GOT3 (cell line): ENCODE results near the gene ZNF107.
A peak's percentile ranks its signal among the peaks of the same experiment; 100 is the strongest.

ENCODE experiments used
- DNase-seq: peaks from one replicate; lab custom pipeline; 2025; ENCODE audit warnings: mixed read lengths; lab: John Stamatoyannopoulos, UW

Gene ZNF107

DNA sequence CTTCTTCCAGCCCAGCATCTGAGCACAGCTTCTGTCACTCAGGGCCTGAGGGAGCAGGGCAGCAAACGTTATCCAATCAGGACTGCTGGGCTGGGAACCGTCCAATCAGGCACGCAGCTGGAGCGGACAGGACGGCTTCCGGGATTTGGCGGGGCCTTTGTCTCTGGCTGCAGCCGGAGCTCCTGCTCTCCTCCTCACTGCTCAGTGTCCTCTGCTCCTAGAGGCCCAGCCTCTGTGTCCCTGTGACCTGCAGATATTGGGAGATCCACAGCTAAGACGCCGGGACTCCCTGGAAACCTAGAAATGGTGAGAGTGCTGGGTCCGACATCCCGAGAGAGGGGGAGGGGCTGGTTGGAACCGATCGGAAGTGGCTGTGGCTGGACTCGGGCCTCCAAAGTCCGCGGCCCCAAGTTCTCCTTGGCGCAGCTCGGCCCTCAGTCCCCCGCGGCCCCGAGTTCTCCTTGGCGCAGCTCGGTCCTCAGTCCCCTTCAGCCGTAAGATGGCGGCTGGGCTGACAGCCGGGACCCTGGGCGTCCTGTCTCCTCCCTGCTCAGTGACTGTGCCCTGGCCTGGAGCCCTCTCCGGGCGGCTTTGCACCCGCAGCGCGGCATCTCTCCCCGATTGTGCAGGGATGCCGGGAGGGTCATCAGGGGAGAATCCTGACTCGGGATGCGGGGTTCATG, at the start of gene ZNF107:
Gene ZNF107 (plus strand): TSS at position 154 of the 683 bp plus-strand sequence. CDS start 150 bp downstream, at position 304.
- peak; percentile 70 for DNase-seq

DNA sequence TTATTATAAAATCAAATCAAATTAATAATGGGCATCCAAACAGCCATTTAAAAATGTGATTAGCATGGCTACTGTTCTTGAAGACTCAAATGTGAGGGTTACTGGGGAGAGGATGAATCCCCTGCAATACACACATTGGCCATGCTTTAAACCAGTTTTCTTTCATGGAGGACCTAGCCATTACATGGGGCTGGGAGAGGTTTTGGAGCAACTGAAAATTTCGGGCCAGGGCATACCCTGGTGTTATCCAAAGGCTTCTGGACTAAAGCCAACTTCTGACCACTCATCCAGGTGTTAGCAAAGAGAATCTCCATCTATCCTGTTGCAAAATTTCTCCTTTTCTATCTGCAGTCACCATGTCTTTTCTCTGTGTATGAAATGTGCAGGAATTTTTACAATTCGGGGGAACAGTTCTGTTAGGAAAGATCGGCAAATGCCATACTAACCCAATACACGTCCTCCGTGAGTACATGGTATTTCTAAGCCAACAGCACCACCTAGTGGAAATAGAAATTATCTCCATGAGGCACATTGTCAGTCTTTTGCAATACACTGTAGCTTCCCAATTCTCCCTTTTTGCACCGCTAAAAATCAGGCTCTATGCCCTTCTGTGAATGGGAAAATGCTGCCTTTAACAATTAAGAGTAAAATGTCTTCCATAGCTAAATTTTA, 47.0 kb upstream of the ZNF107 start:
- no peak for DNase-seq

DNA sequence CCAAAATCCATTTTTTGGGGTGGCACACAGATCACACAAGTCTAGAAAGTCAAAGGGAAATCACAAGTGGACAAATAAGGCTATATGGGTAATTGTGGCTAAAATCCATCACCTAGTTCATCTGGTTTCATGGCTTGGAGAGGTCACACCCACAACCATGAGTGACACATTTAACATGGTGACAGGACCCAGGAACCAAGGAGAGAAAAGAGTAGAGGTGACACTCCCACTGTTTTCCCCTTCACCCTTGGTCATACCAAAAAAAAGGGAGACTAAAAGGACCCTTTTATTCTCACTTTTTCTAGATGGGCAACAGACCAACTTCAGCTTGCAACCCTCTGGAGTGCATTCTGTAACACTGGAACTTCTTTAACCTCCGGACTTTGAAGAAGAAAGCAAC, 46.2 kb upstream of the ZNF107 start:
- DNase-seq: no peak

DNA sequence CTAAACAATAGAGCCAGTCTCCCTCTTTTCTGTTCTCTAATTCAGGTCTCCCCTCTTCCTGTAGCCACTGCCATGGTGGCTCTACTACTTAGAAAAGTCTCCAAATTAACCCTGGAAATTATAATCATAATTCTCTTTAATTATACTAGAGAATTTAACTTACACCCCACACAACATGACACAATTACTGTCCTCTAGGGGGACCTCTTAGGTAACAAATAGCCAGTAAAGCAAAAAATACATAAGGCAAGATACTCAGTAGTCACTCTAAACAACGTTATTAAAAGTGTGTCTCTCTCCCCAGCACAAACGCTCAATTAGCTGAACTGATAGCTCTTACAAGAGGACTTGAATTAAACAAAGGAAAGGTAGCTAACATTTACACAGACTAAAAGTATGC, 44.3 kb upstream of the ZNF107 start:
- no peak for DNase-seq

DNA sequence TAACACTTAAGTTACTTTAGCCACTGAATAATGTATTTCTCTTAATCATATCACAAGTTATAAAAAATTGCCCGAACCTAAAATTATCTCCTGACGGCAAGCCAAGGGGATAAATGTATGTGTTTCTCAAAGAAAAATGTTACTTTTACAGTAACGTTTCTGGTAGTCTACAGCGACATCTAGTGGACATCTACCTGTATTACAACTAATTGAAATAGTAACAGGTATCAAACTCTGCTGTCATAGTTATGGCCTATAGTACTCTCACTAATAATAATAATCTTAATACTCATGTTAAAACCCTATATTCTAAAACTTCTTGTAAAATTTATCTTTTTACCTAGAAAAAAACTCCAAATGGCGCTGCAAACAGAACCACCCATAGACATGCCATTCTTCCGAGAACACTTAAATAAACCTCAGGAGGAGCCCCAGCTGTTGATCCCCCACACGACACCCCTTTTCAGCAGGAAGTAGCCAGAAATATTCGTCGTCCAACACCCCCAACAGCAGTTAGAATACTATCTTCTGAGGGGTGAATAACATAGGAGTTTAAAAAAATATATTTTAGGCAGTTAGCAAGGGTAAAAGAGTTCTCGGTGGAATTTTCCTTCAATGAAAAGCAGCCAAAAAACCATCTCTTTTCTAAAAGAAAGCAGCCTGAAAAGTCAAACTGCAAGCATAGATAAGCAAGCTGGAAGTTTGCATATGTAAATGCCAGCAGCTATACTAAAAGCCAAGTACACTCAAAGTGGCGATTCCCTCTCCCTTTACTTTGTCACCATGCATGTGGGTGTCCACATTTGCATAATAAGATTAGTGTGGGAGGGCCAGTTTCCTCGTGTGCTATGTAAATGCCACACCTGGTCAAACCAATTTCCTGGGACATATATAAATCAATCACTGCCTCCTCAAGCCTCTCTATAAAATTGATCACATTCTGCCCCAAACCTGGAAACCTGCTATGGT, 40.5 kb upstream of the ZNF107 start:
- DNase-seq: no peak

DNA sequence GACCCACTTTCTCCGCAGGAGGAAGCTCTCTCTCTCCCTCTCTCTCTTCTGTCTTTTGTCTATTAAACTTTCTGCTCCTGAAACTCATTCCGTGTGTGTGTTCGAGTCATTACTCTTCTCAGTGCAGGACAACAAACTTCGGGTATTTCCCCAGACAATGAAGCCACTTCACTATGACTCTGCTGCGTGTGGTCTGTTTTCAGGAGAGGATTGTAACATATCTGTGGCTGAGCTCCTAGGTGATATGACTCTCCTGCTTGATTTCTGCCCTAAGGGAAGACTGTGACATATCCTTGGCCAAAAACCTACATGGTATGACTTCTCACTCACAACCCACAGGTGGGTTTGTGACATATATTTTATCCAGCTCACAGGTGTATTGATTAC, 39.9 kb upstream of the ZNF107 start:
- no peak for DNase-seq

DNA sequence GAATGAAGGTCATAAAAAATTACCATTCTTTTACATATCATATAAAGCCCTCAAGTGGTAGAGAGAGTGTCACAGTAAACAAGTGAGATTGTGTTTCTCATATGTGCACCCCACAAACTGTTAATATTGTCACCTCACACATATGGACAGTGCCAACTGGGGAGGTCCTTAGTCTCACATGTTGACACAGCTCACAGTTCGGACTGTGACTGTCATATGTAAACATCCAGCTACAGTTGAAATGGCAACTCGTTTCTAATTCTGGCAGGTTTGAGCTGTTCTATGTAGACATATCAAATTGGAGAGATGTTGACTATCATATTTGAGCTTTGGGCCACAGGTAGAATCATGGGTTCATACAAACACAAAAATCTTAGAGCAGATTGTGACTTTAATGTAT, 39.4 kb upstream of the ZNF107 start:
- no peak for DNase-seq

DNA sequence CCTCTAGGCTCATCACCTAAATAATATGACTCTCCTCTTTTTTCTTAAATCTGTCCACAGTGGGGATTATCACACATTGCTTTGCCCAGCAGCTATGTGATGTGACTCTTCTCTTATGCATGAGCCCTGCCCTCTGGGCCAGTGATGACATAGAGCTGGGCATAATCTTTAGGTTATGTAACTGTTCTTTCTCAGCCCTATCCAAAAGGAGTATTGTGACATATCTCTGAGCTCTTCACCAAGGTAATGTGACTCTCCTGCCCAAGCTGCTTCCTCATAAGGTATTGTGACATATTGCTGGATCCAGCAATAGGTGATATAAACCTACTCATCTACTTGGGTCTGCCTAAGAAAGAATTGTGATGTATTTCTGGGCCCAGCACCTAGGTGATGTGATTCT, 37.7 kb upstream of the ZNF107 start:
- no peak for DNase-seq

DNA sequence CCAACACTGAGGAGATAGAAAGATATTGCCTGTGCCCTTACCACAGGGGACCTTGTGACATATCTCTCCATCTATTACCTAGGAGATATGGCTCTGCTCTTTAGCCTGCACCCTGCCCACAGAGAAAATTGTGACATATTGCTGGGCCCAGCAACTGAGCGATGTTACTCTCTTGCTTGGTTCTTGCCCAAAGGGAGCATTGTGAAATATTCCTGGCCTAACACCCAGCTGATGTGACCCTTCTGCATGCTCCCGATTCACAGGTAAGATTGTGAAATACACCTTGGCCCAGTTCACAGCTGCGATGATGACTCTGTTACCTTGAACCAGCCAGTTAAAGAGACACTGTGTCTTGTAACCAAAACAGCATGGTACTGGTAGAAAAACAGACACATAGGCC, 37.2 kb upstream of the ZNF107 start:
- no peak for DNase-seq

DNA sequence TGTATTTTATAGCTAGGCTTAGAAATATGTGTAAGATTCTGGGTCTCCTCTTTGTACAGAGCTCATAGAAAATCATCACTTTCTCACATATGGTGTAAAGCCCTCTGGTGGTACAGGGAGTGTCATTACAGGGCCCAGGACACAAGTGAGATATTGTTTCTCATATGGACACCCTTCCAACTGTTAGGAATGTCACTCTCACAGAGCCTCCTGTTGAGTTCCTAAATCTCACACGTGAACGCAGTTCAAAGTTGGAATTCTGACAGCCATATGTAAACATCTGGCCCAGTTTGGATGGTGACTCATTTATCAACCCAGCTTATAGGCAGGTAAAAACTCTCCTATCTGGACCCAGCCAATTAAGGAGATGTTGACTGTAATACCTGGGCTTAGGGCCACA, 35.4 kb upstream of the ZNF107 start:
- no peak for DNase-seq

DNA sequence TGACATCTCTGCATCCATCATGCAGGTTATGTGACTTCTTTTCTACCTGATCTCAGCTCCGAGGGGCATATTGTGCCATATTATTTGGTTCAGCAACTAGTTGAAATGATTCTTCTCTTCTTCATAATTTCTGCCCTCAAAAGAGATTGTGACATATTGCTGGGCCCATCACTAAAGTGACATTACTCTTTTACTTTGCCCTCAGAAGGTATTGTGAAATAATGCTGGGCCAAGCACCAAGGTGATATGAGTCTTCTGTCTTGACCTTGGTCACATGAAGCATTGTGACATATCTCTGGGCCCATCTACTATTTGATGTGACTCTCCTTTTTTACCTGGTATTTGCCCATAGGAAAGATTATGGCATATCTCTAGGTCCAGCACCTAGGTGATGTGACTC, 33.9 kb upstream of the ZNF107 start:
- DNase-seq: no peak

DNA sequence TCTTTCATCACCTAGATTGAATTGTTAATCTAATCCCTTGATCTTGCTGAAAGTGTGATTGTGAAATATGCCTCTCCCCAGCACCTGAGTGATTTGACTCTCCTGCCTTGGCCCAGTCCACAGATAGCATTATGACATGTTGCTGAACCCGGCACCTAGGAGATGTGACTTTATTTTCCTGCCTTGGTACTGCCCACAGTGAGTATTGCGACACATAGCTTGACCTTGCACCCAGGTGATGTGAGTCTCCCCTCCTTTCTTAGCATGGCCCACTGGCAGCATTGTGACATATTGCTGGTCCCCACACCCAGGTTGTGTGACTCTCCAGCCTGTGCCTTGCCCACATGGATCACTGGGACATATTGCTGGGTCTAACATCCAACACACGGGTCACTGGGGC, 32.5 kb upstream of the ZNF107 start:
- no peak for DNase-seq

DNA sequence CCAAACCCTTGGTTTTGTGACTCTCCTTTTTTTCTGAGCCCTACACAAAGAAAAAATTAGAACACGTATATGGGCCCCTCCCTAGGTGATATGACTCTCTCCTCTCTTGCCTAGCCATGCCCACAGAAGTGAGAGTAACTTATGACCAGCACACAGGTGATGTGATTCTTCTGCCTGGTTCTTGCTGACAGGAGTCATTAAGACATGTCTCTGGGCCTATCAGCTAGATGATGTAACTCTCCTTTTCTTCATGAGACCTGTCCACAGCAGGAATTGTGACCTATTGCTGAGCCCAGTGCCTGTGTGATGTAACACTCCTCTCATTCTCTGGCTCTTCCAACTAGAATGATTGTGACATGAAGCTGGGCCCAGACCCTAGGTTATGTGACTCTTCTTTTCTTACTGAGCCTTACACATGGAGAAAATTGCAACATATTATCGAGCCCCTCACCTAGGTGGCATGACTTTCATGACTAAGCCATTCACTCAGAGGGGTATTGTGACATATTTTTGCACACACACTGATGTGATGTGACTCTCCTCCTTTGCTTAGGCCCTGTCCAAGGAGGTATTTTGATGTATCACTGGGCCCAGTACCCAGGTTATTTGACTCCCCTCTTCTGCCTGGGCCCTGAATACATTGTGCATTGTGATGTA, 31.4 kb upstream of the ZNF107 start:
- DNase-seq: no peak

DNA sequence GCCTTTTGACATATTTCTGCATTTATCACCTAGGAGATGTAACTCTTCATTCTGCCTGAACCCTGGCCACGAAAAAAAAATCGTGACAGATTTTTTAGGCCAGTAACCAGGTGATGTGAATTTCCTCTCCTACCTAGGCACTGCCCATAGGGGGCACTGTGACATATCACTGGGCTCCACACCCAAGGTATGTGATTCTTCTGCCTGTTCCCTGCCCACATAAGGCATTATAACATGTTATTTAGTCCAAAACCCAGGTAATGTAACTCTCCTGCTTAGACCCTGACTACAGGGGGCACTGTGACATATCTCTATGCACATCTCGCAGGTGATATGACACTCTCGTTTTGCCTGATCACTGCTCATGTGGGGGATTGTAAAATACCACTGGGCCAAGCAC, 29.5 kb upstream of the ZNF107 start:
- no peak for DNase-seq

DNA sequence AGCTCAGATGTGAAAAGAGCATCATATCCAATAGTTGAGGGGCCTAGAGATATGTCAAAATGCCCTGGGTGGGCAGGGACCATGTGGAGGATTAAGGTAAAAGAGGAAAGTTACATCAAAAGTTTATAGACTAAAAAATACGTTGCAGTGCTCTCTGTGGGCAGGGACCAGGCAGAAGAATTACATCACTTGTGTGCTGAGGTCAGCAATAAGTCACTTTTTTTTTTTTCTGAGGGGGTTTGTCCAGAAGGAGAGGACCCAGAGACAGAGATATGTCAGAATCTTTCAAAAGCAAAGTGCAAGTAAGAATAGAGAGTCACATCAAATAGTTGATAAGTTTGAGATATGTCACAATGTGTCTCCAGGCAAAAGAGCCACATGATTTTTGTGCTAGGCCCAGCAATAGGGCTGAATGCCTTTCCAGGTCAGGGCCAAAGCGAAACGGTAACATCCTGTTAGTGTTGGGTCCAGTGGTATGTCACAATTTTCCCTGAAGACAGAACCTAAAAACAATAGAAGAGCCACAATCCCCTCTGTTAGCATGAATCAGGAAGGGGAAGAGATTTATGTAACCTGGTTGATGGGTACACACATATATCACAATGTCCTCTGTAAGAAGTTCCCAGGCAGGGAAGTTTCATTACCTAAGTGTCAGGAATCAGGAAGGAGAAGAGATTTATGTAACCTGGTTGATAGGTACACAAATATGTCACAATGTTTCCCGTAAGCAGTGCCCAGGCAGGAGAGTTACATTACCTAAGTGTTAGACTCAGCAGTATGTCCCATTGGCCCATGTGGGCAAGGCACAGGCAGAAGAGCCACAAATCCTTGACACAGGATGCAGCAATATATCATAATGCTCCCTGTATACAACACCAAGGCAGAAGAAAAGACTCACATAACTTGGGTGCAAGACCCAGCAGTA, 28.1 kb upstream of the ZNF107 start:
- DNase-seq: no peak

DNA sequence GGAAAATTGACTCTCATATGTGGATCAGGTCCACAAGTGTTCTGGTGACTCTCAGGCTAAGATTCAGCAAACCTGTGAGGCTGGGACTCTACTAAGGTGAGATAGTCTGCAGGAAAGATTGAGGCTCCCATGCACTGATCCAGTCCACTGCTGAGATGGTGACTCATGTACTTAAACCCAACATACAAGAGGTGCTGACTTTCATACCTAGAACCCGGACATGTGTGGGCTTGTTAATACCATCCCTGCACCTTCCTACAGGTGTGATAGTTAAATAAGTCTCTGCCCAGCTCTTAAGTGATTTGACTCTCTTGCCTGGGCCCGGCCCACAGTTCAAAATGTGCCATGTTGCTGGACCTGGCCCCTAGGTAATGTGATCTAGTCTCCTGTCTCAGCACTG, 27.1 kb upstream of the ZNF107 start:
- no peak for DNase-seq

DNA sequence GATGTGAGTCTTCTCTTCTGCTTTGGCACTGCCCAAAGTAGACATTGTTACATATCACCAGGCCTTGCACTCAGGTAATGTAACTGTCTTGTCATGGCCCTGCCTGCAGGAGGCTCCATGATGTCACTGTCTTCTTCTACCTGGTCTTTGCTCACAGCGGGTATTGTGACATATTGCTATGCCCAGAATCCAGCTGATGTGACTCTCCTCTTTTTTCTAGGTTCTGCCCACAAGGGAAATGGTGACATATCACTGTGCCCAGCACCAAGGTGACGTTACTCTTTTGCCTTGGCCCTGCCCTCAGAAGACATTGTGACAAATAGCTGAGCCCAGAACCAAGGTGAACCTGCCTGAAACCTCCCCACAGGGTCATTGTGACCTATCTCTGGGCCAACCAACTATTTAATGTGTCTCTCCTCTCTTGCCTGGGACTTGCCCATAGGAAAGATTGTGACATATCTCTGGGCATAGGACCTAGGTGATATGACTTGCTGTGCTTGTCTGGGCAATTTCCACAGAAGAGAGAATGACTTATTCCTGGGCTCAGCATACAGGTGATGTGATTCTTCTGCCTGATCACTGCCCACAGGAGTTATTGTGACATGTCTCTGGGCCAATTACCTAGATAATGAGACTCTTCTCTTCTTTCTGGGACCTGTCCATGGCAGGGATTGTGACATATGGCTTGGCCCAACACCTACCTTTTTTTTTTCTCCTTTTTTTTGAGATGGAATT, 26.5 kb upstream of the ZNF107 start:
- no peak for DNase-seq

DNA sequence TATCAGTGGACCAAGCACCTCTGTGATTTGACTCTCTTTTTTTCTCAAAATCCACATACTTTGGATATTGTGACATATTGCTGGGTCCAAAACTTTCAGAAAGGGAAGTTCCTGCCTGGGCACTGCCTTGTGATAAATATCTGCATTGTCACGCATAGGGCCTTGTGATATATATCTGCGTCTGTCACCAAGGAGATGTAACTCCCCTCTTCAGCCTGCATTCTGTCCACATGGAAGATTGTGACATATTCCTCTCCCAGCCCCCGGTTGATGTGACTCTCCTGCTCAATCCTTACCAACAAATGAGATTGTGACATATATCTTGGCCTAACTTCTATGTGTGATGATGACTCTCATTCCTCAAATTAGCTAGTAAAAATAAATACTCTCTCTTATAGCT, 25.4 kb upstream of the ZNF107 start:
- DNase-seq: no peak

DNA sequence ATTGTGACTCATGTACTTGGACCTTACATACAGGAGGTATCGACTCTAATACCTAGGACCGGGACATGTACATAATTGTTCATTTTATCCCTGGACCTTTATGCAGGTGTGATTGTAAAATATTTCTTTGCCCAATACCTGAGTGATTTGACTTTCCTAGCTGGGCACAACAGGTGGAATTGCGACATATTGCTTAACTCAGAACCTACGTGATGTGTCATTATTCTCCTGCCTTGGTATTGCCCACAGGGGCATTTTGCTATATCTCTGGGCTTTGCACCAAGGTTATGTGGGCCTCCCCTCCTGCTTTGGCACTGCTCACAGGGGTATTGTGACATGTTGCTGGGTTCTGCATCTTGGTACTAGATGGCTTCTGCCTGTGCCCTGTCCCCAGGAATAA, 23.9 kb upstream of the ZNF107 start:
- DNase-seq: no peak

DNA sequence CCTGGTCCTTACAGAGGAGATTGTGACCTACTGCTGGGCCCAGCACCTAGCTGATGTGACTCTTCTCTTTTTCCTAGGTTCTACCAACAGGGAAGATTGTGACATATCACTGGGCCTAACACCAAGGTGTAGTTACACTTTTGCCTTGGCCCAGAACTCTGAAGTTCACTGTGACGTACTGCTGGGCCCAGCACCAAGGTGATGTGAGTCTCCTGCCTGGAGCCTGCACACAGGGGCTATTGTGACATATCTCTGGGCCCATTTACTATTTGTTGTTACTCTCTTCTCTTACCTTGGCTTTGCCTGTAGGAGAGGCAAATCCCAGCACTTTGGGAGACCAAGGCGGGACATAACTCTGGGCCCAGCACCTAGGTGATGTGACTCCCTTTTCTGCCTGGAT, 23.1 kb upstream of the ZNF107 start:
- DNase-seq: no peak

DNA sequence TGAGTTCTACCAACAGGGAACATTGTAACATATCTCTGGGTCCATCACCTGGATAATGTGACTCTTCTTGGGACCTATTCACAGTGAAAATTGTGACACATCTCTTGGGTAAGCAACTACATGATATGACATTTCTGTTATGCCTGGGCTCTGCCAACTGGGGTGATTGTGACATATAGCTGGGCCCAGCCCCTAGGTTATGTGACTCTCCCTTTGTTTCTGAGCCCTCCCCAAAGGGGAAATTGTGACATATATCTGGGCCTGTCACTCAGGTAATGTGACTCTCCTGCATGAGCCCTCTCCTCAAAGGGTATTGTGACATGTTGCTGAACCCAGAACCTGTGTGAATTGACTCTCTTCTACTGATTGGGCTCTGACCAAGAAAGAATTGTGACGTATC, 22.4 kb upstream of the ZNF107 start:
- no peak for DNase-seq
